Transverse colon (tissue), 4 donors: ENCODE measurements around the gene SEZ6L2.

ENCODE experiments used
- CTCF ChIP-seq, 5 experiments: fragments of 200-600 bp in 3 of 5; fragments of 450-650 bp in 2 of 5; sonication (generic) in 3 of 5; IDR thresholded peaks; 1 replicate in 2 of 5; 2 replicates in 3 of 5; pipeline ENCODE4 v1.5.1; 2016 to 2017; ENCODE audit warnings: antibody characterized with exemption in 5 of 5, inconsistent platforms in 3 of 5, mild to moderate bottlenecking in 2 of 5, moderate library complexity in 1 of 5
- EP300 ChIP-seq: sonication (generic); formaldehyde crosslinking; IDR thresholded peaks from one replicate; pipeline ENCODE4 v1.6.1; 2017; ENCODE audit warnings: antibody characterized with exemption, low read depth
- POLR2AphosphoS5 ChIP-seq, 3 donors: sonication (generic); formaldehyde crosslinking; IDR thresholded peaks; one replicate each; pipeline ENCODE4 v1.6.1; 2016; ENCODE audit warnings: antibody characterized with exemption in 3 of 3

GRCh38 chr16:29896841-29897240, 2.5 kb downstream of the SEZ6L2 start:
- TF ChIP-seq POLR2AphosphoS5 (IDR thresholded peaks at IDR 0.05) (no peak), CTCF (IDR thresholded peaks at IDR 0.05) (no peak), EP300 (no peak)
